ENCODE measurements around the gene TTC27. TPM values are rescaled to one million over a fixed set of nuclear protein-coding genes. Genes with fewer than 3 reads are reported as not detected.

The TTC27 gene
- total RNA-seq, 2 donors from 2014 or later: 16.4 to 20.3 TPM

DNA sequence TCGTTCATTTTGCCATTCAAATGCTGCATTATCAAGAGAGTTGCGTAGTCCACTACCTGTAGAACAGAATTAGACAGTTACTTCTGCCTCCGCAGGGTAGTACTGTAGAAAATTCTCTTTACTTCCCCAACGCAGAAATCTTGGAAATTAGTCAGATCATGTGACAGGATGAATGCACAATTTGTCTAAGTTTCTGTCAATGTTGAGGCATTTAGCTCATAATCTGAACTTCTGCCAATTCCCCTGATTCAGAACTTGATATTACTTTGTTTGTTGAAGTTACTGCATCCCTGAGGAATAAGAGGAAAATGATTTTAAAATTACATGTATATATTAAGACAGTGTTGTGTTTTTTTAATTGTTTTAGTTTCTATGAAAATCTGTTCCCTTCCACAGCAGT is 83.4 kb downstream of the TTC27 start:
- H3K4me1 ChIP-seq (ENCODE audit: control insufficient read depth, insufficient read depth, low read length): no peaks in the 10 kb centered on the region
- no peaks in the 10 kb centered on the region for H3K27me3 ChIP-seq (ENCODE audit: control insufficient read depth, insufficient read depth, low read length, poor library complexity, severe bottlenecking)
- no peak overlapping the region for H3K9ac ChIP-seq (ENCODE audit: extremely low read depth, low read length, poor library complexity, severe bottlenecking)
- Mint-ChIP-seq H3K27ac (no peak overlapping the region), H3K9me3 (no peaks in the 10 kb centered on the region), H3K4me3 (no peak overlapping the region), H3K36me3 (ENCODE audit: low read depth) (peaks cover 16% of the 10 kb centered on the region), H3K27me3 (ENCODE audit: insufficient read depth) (no peaks in the 10 kb centered on the region), H3K4me1 (no peaks in the 10 kb centered on the region)
- H3K9me3 ChIP-seq (ENCODE audit: control insufficient read depth, low read length): no peaks in the 10 kb centered on the region
- TF ChIP-seq CTCF (conservative IDR thresholded peaks at IDR 0.05): no peak
- no peak for DNase-seq
- no peak overlapping the region for H3K27ac ChIP-seq (ENCODE audit: low read depth, low read length)
- WGBS, 2 experiments (ENCODE audit: insufficient coverage in 1 of 2, insufficient read length in 1 of 2): 82 to 92% methylated on average over 4 of the region's 4 CpGs
- H3K4me3 ChIP-seq (ENCODE audit: low read length): no peak overlapping the region
- no peaks in the 10 kb centered on the region for H3K36me3 ChIP-seq (ENCODE audit: control insufficient read depth, insufficient read depth, low read length)

GRCh38 chr2:32711908-32712501 is 84.2 kb downstream of the TTC27 start:
- Mint-ChIP-seq H3K4me1 (no peaks in the 10 kb centered on the region), H3K36me3 (ENCODE audit: low read depth) (peaks cover 16% of the 10 kb centered on the region), H3K27me3 (ENCODE audit: insufficient read depth) (no peaks in the 10 kb centered on the region), H3K4me3 (no peak overlapping the region), H3K27ac (no peak overlapping the region), H3K9me3 (no peaks in the 10 kb centered on the region)
- H3K27me3 ChIP-seq (ENCODE audit: control insufficient read depth, insufficient read depth, low read length, poor library complexity, severe bottlenecking): no peaks in the 10 kb centered on the region
- H3K27ac ChIP-seq (ENCODE audit: low read depth, low read length): no peak overlapping the region
- TF ChIP-seq CTCF (conservative IDR thresholded peaks at IDR 0.05): no peak
- DNase-seq: no peak
- no peaks in the 10 kb centered on the region for H3K9me3 ChIP-seq (ENCODE audit: control insufficient read depth, low read length)
- H3K9ac ChIP-seq (ENCODE audit: extremely low read depth, low read length, poor library complexity, severe bottlenecking): no peak overlapping the region
- WGBS, 2 experiments (ENCODE audit: insufficient coverage in 1 of 2, insufficient read length in 1 of 2): 50% methylated on average over 2 of the region's 4 CpGs; no CpG with 5 or more reads in 1 of the 2 experiments
- no peaks in the 10 kb centered on the region for H3K36me3 ChIP-seq (ENCODE audit: control insufficient read depth, insufficient read depth, low read length)
- H3K4me1 ChIP-seq (ENCODE audit: control insufficient read depth, insufficient read depth, low read length): no peaks in the 10 kb centered on the region
- H3K4me3 ChIP-seq (ENCODE audit: low read length): no peak overlapping the region

DNA sequence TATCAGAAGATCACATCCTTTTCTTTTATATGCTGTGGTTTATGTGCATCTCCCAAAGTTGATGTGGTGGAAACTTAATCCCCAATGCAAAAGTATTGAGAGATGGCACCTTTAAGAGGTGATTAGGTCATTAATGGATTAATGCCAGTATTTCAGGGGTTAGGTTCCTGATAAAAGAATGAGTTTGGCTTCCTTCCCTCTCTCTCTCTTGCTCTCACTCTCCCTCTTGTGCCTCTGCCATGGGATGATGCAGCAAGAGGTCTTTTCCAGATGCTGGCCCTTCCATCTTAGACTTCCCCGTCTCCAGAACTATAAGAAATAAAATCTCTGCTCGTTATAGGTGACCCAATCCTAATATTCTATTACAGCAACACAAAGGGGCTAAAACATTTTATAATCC is 85.0 kb downstream of the TTC27 start:
- Mint-ChIP-seq H3K36me3 (ENCODE audit: low read depth) (peaks cover 16% of the 10 kb centered on the region), H3K4me1 (no peaks in the 10 kb centered on the region), H3K4me3 (no peak overlapping the region), H3K27me3 (ENCODE audit: insufficient read depth) (no peaks in the 10 kb centered on the region), H3K9me3 (no peaks in the 10 kb centered on the region), H3K27ac (no peak overlapping the region)
- no peak for TF ChIP-seq CTCF (conservative IDR thresholded peaks at IDR 0.05)
- Histone ChIP-seq H3K4me3 (ENCODE audit: low read length) (no peak overlapping the region), H3K9me3 (ENCODE audit: control insufficient read depth, low read length) (no peaks in the 10 kb centered on the region), H3K27ac (ENCODE audit: low read depth, low read length) (no peak overlapping the region), H3K27me3 (ENCODE audit: control insufficient read depth, insufficient read depth, low read length, poor library complexity, severe bottlenecking) (no peaks in the 10 kb centered on the region), H3K36me3 (ENCODE audit: control insufficient read depth, insufficient read depth, low read length) (no peaks in the 10 kb centered on the region), H3K4me1 (ENCODE audit: control insufficient read depth, insufficient read depth, low read length) (no peaks in the 10 kb centered on the region), H3K9ac (ENCODE audit: extremely low read depth, low read length, poor library complexity, severe bottlenecking) (no peak overlapping the region)
- no peak for DNase-seq
- WGBS, 2 experiments (ENCODE audit: insufficient coverage in 1 of 2, insufficient read length in 1 of 2): 100% methylated on average over 2 of the region's 2 CpGs

Data from endodermal cell (in vitro differentiated cells).